Stimulated activated CD4-positive, alpha-beta T cell treated with anti-CD3 and anti-CD28 coated beads, Interleukin-15, amount 100 ng/mL, for 1 hour (primary cell): ENCODE measurements around the gene CTDSPL2.
A peak's percentile ranks its signal among the peaks of the same experiment; 100 is the strongest.
"Not testable (repeated sequence)": the region's sequence is repeated elsewhere in the genome, so short reads cannot be mapped to it uniquely, and the experiment has no call there.

ENCODE experiments used
- DNase-seq, 2 donors: peaks; one replicate each; pipeline ENCODE4 v3.0.0-alpha.2; 2020; ENCODE audit warnings: low read depth in 1 of 2, low spot score in 1 of 2

Gene CTDSPL2

GRCh38 chr15:44426975-44427755 lies at the start of gene CTDSPL2:
CTDSPL2 (plus strand) TSS chr15:44427629; CDS start chr15:44459015, 31,386 bp downstream.
- DNase-seq, result peak; percentile 86 to 88

- DNase-seq, result no peak
These were observed 46.2 kb upstream of the CTDSPL2 start for GRCh38 chr15:44381236-44381635.

GRCh38 chr15:44385344-44385942 lies 42.0 kb upstream of the CTDSPL2 start:
- no peak for DNase-seq

GRCh38 chr15:44394062-44394461 lies 33.4 kb upstream of the CTDSPL2 start:
- no peak for DNase-seq

GRCh38 chr15:44394562-44394961 lies 32.9 kb upstream of the CTDSPL2 start:
- DNase-seq, result no peak

- no peak for DNase-seq
These were observed 29.6 kb upstream of the CTDSPL2 start for GRCh38 chr15:44397869-44398268.

GRCh38 chr15:44414001-44414400 lies 13.4 kb upstream of the CTDSPL2 start:
- DNase-seq, result no peak

- no peak for DNase-seq
These were observed 611 bp downstream of the CTDSPL2 start for GRCh38 chr15:44427756-44428724.

- no peak for DNase-seq
These were observed 8.7 kb downstream of the CTDSPL2 start for GRCh38 chr15:44435893-44436667.

GRCh38 chr15:44438402-44438801 lies 11.0 kb downstream of the CTDSPL2 start:
- DNase-seq, result no peak

GRCh38 chr15:44441095-44441501 lies 13.7 kb downstream of the CTDSPL2 start:
- DNase-seq, result no peak

- DNase-seq, result no peak
These were observed 16.1 kb downstream of the CTDSPL2 start for GRCh38 chr15:44443515-44443914.

GRCh38 chr15:44447772-44448376 lies 20.4 kb downstream of the CTDSPL2 start:
- no peak for DNase-seq

- DNase-seq, result no peak
These were observed 22.7 kb downstream of the CTDSPL2 start for GRCh38 chr15:44450172-44450571.

- not testable (repeated sequence) for DNase-seq
These were observed 26.3 kb downstream of the CTDSPL2 start for GRCh38 chr15:44453578-44454283.

GRCh38 chr15:44458429-44458828 lies 31.0 kb downstream of the CTDSPL2 start:
- DNase-seq, result no peak

GRCh38 chr15:44468709-44469385 lies 41.4 kb downstream of the CTDSPL2 start:
- no peak for DNase-seq

- DNase-seq, result no peak
These were observed 44.5 kb downstream of the CTDSPL2 start for GRCh38 chr15:44471885-44472455.

- DNase-seq, result no peak
These were observed 51.9 kb downstream of the CTDSPL2 start for GRCh38 chr15:44479343-44479742.
